WTC11 (cell line): ENCODE data around the gene POMGNT1.

Experiments
- CBFB ChIP-seq: sonication (generic); formaldehyde crosslinking; IDR thresholded peaks from 2 replicates; pipeline ENCODE4 v1.8.1; 2022; ENCODE audit warnings: mild to moderate bottlenecking, low read depth, missing genetic modification reagents
- CREB1 ChIP-seq: sonication (generic); formaldehyde crosslinking; IDR thresholded peaks from 2 replicates; pipeline ENCODE4 v1.8.0; 2023; ENCODE audit warnings: mild to moderate bottlenecking, missing genetic modification reagents
- ETV6 ChIP-seq: sonication (generic); formaldehyde crosslinking; IDR thresholded peaks from 2 replicates; pipeline ENCODE4 v1.8.1; 2022; ENCODE audit warnings: mild to moderate bottlenecking, missing genetic modification reagents
- NFYB ChIP-seq: sonication (generic); formaldehyde crosslinking; conservative IDR thresholded peaks from 2 replicates; pipeline ENCODE4 v1.8.0; 2022; ENCODE audit warnings: low read depth, missing genetic modification reagents
- ZNF219 ChIP-seq: sonication (generic); formaldehyde crosslinking; IDR thresholded peaks from 2 replicates; pipeline ENCODE4 v1.8.0; 2023; ENCODE audit warnings: missing genetic modification reagents, mild to moderate bottlenecking, borderline replicate concordance
- TF ChIP-seq, protein P1 (sequence below): fragments of 200-600 bp; IDR thresholded peaks from 2 replicates; pipeline ENCODE4 v1.8.0; 2022; ENCODE audit warnings: antibody characterized with exemption
- TF ChIP-seq, protein P2 (sequence below): fragments of 250-450 bp; sonication (Bioruptor Pico); IDR thresholded peaks from 2 replicates; pipeline ENCODE4 v2.1.2; 2022; ENCODE audit warnings: mild to moderate bottlenecking, moderate library complexity
- TF ChIP-seq, protein P3 (sequence below): sonication (generic); formaldehyde crosslinking; IDR thresholded peaks from 2 replicates; pipeline ENCODE4 v1.8.1; 2023; ENCODE audit warnings: mild to moderate bottlenecking, moderate library complexity, missing genetic modification reagents

DNA sequence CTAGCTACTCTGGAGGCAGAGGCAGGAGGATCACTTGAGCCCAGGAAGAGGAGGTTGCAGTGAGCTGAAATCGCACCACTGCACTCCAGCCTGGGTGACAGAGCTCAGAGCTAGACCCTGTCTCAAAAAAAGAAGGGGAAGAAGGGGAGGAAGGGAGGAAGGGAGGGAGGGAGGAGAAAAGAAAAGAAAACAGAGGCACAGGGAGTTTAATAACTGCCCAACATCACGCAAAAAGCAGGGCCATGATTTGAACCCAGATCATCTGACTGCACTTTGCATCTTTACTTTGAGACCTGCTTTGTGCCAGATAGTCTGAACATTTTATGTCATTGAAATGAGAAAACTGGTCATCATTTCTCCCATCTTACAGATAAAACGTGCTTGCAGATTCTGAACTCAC is 6.9 kb upstream of the POMGNT1 start:
- TF ChIP-seq, protein P1, sequence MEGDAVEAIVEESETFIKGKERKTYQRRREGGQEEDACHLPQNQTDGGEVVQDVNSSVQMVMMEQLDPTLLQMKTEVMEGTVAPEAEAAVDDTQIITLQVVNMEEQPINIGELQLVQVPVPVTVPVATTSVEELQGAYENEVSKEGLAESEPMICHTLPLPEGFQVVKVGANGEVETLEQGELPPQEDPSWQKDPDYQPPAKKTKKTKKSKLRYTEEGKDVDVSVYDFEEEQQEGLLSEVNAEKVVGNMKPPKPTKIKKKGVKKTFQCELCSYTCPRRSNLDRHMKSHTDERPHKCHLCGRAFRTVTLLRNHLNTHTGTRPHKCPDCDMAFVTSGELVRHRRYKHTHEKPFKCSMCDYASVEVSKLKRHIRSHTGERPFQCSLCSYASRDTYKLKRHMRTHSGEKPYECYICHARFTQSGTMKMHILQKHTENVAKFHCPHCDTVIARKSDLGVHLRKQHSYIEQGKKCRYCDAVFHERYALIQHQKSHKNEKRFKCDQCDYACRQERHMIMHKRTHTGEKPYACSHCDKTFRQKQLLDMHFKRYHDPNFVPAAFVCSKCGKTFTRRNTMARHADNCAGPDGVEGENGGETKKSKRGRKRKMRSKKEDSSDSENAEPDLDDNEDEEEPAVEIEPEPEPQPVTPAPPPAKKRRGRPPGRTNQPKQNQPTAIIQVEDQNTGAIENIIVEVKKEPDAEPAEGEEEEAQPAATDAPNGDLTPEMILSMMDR: no peak
- no peak for TF ChIP-seq CBFB (CRISPR knock-in tag)
- no peak for TF ChIP-seq ETV6 (CRISPR knock-in tag)
- no peak for TF ChIP-seq CREB1 (CRISPR knock-in tag)
- TF ChIP-seq, protein P2, sequence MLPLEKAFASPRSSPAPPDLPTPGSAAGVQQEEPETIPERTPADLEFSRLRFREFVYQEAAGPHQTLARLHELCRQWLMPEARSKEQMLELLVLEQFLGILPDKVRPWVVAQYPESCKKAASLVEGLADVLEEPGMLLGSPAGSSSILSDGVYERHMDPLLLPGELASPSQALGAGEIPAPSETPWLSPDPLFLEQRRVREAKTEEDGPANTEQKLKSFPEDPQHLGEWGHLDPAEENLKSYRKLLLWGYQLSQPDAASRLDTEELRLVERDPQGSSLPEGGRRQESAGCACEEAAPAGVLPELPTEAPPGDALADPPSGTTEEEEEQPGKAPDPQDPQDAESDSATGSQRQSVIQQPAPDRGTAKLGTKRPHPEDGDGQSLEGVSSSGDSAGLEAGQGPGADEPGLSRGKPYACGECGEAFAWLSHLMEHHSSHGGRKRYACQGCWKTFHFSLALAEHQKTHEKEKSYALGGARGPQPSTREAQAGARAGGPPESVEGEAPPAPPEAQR (CRISPR knock-in tag): no peak
- TF ChIP-seq ZNF219 (CRISPR knock-in tag): no peak
- TF ChIP-seq NFYB (CRISPR knock-in tag): no peak
- TF ChIP-seq, protein P3, sequence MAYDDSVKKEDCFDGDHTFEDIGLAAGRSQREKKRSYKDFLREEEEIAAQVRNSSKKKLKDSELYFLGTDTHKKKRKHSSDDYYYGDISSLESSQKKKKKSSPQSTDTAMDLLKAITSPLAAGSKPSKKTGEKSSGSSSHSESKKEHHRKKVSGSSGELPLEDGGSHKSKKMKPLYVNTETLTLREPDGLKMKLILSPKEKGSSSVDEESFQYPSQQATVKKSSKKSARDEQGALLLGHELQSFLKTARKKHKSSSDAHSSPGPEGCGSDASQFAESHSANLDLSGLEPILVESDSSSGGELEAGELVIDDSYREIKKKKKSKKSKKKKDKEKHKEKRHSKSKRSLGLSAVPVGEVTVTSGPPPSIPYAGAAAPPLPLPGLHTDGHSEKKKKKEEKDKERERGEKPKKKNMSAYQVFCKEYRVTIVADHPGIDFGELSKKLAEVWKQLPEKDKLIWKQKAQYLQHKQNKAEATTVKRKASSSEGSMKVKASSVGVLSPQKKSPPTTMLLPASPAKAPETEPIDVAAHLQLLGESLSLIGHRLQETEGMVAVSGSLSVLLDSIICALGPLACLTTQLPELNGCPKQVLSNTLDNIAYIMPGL (CRISPR knock-in tag): no peak
